Inferior parietal cortex (tissue), 1 donor: ENCODE measurements around the gene ZBED5.
"Not testable (repeated sequence)": the region's sequence is repeated elsewhere in the genome, so short reads cannot be mapped to it uniquely, and the experiment has no call there.

Experiments used
- DNase-seq: peaks from one replicate; pipeline ENCODE4 v3.0.0-alpha.2; 2016; ENCODE audit errors: extremely low spot score

The ZBED5 gene

DNA sequence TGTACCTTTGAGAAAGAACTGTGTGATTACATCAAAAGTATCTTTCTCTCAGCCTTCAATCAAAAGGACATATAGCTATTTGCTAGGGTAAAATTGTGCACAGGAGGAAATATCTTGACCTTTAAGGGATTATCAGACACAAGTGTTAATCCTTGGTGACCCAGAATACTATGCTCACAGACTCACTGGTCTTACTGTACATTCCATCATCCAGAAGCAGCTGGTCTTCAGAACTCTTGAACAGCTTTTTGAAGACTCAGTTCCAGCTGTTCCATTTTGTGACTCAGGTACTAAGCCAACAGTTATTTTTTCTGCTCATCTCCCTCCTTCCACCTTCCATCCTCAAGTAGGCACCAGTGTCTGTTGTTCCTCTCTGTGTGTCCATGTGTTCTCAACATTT, 19.8 kb downstream of the ZBED5 start:
- DNase-seq, result no peak

DNA sequence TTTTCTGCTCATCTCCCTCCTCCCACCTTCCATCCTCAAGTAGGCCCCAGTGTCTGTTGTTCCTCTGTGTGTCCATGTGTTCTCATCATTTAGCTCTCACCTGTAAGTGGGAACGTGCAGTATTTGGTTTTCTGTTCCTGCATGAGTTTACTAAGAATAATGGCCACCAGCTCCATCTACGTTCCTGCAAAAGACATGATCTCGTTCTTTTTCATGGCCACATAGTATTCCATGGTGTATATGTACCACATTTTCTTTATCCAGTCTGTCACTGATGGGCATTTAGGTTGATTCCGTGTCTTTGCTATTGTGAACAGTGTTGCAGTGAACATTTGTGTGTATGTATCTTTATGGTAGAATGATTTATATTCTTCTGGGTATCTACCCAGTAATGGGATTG, 21.0 kb downstream of the ZBED5 start:
- DNase-seq, result not testable (repeated sequence)

DNA sequence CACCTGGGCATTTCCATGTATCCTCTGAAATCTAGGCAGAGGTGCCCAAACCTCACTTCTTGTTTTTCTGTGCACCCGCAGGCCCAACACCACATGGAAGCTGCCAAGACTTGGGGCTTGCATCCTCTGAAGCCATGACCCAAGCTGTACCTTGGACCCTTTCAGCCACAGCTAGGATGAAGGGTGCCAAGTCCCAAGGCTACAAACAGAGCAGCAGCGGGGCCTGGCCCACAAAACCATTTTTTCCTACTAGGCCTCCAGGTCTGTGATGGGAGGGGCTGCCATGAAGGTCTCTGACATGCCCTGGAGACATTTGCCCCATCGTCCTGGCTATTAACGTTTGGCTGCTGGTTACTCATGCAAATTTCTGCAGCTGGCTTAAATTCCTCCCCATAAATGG, 28.7 kb downstream of the ZBED5 start:
- DNase-seq, result no peak

- no peak for DNase-seq
These were observed 29.5 kb downstream of the ZBED5 start for GRCh38 chr11:10828402-10828801.

- no peak for DNase-seq
These were observed 33.0 kb downstream of the ZBED5 start for GRCh38 chr11:10824888-10825287.

DNA sequence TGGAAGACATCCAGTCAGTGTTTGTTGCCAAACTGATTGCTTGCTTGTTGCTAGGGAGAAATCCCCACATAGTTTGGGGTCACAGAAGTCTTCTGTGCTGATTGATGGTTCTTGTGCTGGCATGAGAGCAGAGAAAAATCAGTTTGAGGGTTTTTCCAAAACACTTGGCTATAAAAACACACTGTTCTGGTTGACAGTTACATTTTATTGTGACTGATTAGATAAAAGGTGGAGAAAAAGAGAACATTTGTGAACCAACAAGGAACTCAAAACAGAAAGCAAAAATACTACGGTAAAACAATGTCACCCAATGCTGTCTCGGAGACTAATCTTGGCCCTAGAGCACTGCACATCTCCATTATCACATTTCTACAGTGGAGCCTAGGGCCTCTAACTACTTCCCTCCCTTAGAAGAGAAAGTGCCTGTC, 34.7 kb downstream of the ZBED5 start:
- no peak for DNase-seq

- not testable (repeated sequence) for DNase-seq
These were observed 35.4 kb downstream of the ZBED5 start for GRCh38 chr11:10822491-10822890.

- no peak for DNase-seq
These were observed 39.3 kb downstream of the ZBED5 start for GRCh38 chr11:10818594-10818993.

- no peak for DNase-seq
These were observed 43.9 kb downstream of the ZBED5 start for GRCh38 chr11:10813945-10814344.

DNA sequence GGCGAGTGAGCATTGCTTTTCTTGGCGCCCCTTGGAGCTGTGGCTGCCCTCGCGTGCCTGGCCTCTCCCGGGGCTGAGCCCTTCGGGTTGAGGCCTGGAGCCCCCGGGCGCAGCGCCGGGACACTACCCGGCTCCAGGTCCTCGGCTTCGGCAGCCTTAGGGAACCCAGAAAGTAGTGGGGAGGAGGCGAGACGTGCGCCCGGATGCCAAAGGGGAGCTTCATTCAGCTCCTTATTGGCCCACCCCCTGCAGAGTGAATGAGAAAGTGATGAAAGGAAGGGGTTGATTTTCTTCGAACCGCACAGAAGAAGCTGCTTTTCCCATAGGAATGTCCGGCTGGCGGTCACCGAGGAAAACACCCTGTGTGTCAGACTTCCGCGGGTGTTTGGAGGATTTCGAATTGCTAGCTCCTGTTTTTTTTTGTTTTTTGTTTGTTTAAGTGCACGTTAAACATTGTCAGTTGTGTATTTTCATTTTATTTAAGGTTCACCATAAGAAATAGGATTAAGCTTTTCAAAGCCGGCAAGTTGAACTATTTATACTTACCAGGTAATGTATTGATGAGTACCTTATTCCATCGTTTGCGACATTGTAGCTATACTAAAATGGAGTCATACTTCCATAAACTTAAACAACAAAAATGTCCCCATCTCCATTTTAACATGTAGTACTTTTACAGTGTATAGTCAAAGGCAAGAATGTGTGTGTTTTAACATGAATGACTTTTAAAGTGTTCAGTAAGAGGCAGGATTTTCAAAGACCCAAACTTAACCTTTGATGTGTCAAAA, 48.3 kb downstream of the ZBED5 start:
- DNase-seq, result peak; percentile 40

DNA sequence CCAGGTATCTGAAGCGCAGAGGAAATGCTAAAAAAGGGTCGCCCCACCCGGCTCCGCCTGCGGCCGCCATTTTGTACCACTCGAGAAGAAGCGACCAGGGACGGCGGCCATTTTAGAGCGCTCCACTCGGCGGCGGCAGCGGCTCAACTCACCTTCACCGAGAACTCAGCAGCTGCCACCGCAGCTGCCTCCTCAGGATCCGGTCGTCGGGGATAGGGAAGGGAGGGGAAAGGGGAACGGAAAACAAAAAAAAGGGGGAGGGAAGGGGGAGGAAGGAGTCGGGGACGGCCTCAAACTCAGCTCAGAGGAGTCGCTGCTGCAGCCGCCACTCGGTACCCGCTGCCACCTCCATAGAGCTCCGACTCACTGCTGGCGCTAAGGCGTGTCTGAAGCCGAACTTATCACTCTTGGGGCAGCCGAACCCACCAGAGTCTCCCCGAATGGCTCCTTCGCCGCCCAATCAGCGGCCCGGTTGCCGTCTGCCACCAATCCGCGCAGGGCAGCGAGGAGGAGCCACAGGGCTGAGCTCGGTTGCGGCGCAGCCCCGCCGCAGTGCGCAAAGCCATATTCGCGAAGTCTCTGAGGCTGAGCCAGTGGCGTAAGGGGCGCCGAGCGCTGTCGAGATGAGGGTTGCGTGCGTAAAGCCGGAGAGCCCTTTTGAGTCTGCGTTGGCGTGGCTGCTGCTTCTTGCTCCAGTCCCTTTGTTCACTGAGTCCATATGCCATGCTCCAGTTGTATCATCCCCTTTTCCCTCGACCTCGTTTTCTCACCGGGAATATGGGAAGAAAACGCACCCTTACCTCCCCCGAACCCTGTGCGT, 49.1 kb downstream of the ZBED5 start, which contains the start of gene EIF4G2:
Gene EIF4G2 (minus strand): TSS at position 374 of the 820 bp plus-strand sequence.
- peak; percentile 99 for DNase-seq

DNA sequence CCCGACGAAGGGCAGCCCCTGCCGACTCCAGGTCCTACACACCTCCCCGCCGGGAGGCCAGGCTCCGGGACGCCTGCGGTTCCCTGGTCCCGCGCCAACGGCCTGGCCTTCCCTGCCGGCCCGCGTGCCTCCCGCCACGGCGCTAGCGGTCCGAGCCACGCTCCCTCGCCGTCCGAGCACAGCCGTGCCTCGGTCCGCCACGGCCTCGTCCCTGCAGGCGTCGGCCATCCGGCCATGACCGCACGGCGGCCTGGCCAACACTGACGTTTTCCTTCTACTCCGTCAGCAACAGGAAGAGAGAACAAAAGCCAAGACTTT, 49.7 kb downstream of the ZBED5 start:
- DNase-seq, result no peak

DNA sequence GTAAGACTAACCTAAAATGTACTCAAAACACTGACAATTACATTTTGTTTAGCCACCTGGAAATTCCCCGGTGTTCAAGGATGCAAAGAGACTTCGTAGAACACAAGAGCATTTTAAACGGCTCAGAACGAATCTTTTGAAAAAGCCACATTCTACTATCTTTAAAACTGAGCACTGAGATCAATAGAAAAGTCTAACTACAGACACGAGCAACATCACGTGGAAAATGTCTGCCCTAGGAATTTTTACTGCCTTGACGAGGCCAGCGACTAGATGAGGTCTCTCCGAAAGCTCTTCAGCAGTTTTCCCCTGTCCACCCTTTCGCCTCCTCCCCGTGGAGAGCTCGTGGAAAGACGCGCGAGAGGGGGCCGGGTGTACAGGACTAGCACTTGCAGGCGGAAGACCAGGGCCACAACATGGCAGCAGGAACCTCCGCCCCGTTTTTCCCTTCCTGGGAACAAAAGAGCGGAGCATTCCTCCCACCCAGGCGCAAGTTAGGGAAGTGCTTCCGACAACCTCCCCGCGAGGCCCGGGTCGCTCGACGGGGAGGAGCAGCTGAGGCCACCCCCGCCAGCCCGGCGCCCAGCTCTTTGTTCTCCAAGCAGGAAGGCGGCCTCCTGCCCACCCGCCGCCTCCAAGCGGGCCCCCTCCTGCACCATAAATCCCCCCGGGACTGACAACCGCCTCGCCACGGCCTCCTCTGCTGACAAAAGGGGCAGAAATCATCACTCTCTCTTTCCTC, 50.2 kb downstream of the ZBED5 start:
- DNase-seq, result peak; percentile 39

DNA sequence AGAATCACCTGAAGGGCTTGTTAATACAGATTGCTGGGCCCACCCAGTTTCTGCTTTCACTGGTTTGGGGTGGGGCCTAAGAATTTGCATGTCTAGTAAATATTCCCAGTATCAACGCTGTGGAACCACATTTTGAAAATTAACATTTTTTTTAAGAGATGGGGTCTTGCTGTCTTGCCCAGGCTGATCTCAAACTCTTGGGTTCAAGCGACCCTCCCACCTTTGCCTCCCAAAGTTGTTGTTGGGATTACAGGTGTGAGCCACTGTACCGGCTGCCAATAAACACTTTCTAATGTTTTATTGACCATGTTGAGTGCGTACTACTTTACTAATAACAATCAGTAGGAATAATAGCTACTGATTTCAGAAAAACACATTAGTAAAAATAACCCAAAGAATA, 51.6 kb downstream of the ZBED5 start:
- DNase-seq, result no peak

- DNase-seq, result no peak
These were observed 52.1 kb downstream of the ZBED5 start for GRCh38 chr11:10805741-10806140.

- DNase-seq, result no peak
These were observed 54.2 kb downstream of the ZBED5 start for GRCh38 chr11:10803676-10804075.
